RWPE2 (cell line): ENCODE measurements around the gene MMRN2.
"Not testable (repeated sequence)": the region's sequence is repeated elsewhere in the genome, so short reads cannot be mapped to it uniquely, and the experiment has no call there.

ENCODE experiments used
- ATAC-seq: fragments of 200-7000 bp; cut with Tn5 transposase; 3 replicates; pipeline ENCODE4 v1.9.1; 2021; ENCODE audit warnings: low read depth
- DNase-seq: peaks from one replicate; pipeline ENCODE4 v3.0.0-alpha.2; 2020; ENCODE audit warnings: low spot score
- H3K27ac ChIP-seq: fragments of 450-650 bp; 2 replicates; pipeline ENCODE4 v1.5.1; 2017; ENCODE audit warnings: mild to moderate bottlenecking; ENCODE audit not compliant: poor library complexity, severe bottlenecking
- H3K27me3 ChIP-seq: fragments of 250-450 bp; sonication (Bioruptor Pico); 2 replicates; pipeline ENCODE4 v1.5.1; 2021; ENCODE audit warnings: mild to moderate bottlenecking, moderate library complexity; ENCODE audit not compliant: insufficient read depth, poor library complexity, severe bottlenecking
- H3K36me3 ChIP-seq: fragments of 250-450 bp; sonication (Bioruptor Pico); 2 replicates; pipeline ENCODE4 v1.5.1; 2020; ENCODE audit warnings: low read depth, mild to moderate bottlenecking, moderate library complexity
- H3K4me1 ChIP-seq: fragments of 250-450 bp; sonication (Bioruptor Pico); 2 replicates; pipeline ENCODE4 v1.5.1; 2021; ENCODE audit warnings: mild to moderate bottlenecking, moderate library complexity; ENCODE audit not compliant: insufficient read depth, poor library complexity, severe bottlenecking
- H3K4me3 ChIP-seq: fragments of 250-450 bp; sonication (Bioruptor Pico); 2 replicates; pipeline ENCODE4 v1.5.1; 2021; ENCODE audit warnings: mild to moderate bottlenecking, moderate library complexity; ENCODE audit not compliant: severe bottlenecking
- H3K9me3 ChIP-seq: fragments of 250-450 bp; sonication (Bioruptor Pico); 2 replicates; pipeline ENCODE4 v1.5.1; 2021; ENCODE audit warnings: mild to moderate bottlenecking, moderate library complexity; ENCODE audit not compliant: severe bottlenecking
- CTCF ChIP-seq: fragments of 450-650 bp; IDR thresholded peaks from one replicate; pipeline ENCODE4 v1.5.1; 2017; ENCODE audit warnings: mild to moderate bottlenecking, moderate library complexity; ENCODE audit not compliant: poor library complexity, severe bottlenecking

The MMRN2 gene

GRCh38 chr10:86992456-86992855, 35.0 kb upstream of the MMRN2 start:
- Histone ChIP-seq H3K36me3 (no peaks in the 10 kb centered on the region), H3K4me3 (no peak overlapping the region), H3K27ac (no peak overlapping the region), H3K9me3 (no peaks in the 10 kb centered on the region), H3K27me3 (no peaks in the 10 kb centered on the region), H3K4me1 (no peaks in the 10 kb centered on the region)
- no peak for TF ChIP-seq CTCF
- DNase-seq (no peak), ATAC-seq (no peak)

- DNase-seq, H3K9me3 ChIP-seq, H3K27ac ChIP-seq, H3K4me3 ChIP-seq, ATAC-seq, H3K27me3 ChIP-seq, H3K4me1 ChIP-seq, H3K36me3 ChIP-seq: not testable (repeated sequence)
These were observed 33.9 kb upstream of the MMRN2 start for GRCh38 chr10:86991362-86991761.

- Histone ChIP-seq H3K9me3 (no peaks in the 10 kb centered on the region), H3K36me3 (no peaks in the 10 kb centered on the region), H3K4me1 (no peaks in the 10 kb centered on the region), H3K4me3 (no peak overlapping the region), H3K27ac (no peak overlapping the region), H3K27me3 (no peaks in the 10 kb centered on the region)
- no peak for ATAC-seq
- TF ChIP-seq CTCF: no peak
- DNase-seq: no peak
These were observed 31.1 kb upstream of the MMRN2 start for GRCh38 chr10:86988520-86988919.

GRCh38 chr10:86984498-86984897, 27.1 kb upstream of the MMRN2 start:
- not testable (repeated sequence) for ATAC-seq, H3K4me3 ChIP-seq

GRCh38 chr10:86981716-86982115, 24.3 kb upstream of the MMRN2 start:
- Histone ChIP-seq H3K9me3 (no peaks in the 10 kb centered on the region), H3K36me3 (no peaks in the 10 kb centered on the region), H3K27me3 (no peaks in the 10 kb centered on the region), H3K4me1 (no peaks in the 10 kb centered on the region), H3K27ac (no peak overlapping the region), H3K4me3 (no peak overlapping the region)
- DNase-seq: no peak
- ATAC-seq: no peak
- no peak for TF ChIP-seq CTCF

More at GRCh38 chr10:86984498-86984897, 27.1 kb upstream of the MMRN2 start:
- DNase-seq, H3K27me3 ChIP-seq, H3K4me1 ChIP-seq, H3K27ac ChIP-seq, H3K9me3 ChIP-seq, H3K36me3 ChIP-seq: not testable (repeated sequence)

GRCh38 chr10:86981020-86981419, 23.6 kb upstream of the MMRN2 start:
- not testable (repeated sequence) for DNase-seq, H3K9me3 ChIP-seq, H3K4me1 ChIP-seq, ATAC-seq, H3K36me3 ChIP-seq, H3K27me3 ChIP-seq, H3K4me3 ChIP-seq, H3K27ac ChIP-seq
